GDM1 (cell line): Measurements from ENCODE around the gene BBS12.
"Not testable (repeated sequence)": the region's sequence is repeated elsewhere in the genome, so short reads cannot be mapped to it uniquely, and the experiment has no call there.

ENCODE experiments used
- DNase-seq: peaks from one replicate; lab custom pipeline; 2025; lab: John Stamatoyannopoulos, UW

BBS12 gene

DNA sequence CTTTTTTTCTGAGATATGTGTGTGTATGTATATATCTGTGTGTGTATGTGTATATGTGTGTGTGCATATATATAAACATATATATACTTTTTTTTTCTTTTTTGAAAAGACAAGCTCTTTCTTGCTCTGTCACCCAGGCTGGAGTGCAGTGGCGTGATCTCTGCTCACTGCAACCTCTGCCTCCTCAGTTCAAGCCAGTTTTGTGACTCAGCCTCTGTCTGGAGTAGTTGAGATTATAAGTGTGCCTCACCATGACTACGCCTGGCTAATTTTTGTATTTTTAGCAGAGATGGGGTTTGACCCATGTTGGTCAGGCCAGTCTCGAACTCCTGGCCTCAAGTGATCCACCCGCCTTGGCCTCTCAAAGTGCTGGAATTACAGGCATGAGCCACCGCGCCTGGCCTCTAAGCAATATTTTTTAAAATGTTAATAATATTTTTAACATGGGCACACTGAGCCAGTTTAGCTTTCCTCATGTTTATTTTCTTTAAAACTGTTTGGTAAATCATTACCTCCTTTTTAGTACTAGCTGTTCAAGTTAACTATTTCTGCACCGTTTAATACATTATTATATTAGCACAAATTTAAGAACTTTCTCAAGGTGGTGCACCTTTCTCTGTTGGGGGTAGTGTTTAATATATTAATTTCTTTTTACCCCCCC lies 33.3 kb downstream of the BBS12 start:
- DNase-seq, result no peak

DNA sequence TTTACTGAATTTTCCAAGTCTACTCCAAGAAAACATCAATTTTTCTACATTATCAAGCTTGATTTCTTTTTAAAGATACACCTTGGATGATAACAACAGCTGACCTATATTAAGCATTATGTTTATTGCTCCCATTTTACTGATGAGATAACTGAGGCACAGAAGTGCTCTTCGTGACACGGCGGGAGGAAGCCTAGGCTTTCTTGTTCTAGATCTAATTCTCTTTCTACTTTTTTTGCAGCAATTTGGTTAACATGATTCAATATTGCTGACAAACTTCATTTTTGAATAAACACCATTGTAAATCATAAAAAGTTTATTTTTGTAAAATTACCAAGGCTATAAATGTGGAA lies 33.8 kb downstream of the BBS12 start:
- DNase-seq, result no peak

DNA sequence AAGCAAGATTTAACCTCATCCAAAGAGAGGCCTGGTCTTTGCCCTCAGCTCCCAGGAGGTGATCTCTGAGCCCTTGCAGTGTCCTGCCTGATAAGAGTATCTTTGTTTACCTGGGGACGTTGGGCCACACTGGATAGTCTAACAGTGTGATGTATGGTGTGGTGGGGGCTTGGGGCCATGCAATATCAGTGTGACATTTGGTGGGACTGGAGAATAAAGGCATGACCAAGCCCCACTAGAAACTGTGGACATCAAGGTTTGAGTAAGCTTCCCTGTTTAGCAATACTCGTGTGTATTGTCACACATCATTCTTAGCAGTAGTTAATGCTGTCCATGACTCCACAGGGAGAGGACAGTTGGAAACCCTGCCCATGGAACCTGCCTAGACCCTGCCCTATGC lies 34.4 kb downstream of the BBS12 start:
- no peak for DNase-seq

DNA sequence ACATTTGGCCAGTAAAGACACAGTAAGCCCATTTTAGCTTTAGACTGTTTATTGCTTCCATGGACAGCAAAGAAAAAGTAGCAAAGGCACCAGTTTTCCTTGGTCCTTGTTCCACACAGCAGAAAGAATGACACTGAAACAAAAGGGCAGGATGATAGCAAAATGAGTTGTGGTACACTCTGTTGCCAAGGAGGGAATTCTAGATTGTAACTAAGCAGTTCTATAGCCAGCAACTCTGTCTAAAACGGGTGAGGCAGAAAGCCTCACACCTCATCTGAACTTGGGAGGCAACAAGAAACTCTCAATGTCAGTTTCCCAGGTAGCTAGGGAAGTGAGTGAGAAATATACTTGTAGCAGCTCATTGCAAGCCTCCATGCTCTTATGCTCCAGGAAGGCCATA lies 39.2 kb downstream of the BBS12 start:
- DNase-seq, result no peak

DNA sequence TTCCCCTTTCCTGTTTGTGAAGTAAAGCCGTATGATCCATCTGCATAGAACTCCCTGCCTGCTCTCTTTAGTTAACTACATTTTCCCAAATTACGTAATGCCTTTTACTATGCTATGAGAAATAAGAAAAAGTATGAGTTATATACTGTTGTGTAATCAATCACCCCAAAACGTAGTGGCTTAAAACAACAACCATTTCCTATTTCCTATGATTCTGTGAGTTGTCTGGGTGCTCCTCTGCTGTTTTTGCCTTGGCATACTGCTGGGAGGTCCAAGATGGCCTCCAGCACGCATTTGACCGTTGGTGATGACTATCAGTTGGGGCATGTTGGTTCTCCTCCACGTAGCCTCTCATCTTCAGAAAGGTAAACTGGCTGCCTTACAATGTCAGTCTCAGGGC lies 39.8 kb downstream of the BBS12 start:
- DNase-seq, result no peak

DNA sequence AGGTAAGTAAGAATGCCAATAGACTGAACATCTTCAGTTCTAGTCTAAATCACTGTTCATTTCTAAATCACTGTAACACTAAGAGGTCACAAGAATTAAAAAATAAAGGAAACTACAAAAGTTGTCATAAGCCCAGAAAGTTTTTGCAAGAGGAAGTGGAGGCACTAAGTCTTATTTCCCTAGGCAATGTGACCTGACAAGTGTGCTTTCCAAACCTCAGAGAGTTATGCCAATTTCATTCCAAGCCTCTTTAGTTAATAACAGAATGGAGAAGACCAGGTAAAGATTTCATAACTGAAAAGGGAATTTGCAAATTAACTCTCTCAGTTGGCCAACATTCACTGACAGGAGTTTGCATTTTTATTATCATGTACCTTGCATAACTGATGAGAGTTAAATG lies 40.5 kb downstream of the BBS12 start:
- DNase-seq, result no peak

DNA sequence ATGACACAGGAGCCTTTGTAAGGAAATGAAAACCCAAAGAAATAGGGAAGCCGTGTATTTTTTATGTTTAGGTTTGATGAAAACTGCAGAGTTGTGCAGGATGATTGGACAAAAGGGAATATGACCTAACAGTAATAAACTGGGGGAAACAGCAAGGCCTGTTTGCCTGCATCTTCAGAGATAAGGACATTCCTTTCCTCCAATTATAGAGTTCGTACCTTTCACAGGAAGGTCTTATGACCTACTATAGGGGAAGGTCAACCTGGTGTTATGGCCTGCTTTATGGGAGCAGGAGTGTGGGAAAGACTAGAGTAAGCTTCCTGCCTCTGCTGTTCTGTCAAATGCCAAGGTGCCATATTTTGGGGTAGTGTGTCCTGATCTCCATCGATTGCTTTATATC lies 42.5 kb downstream of the BBS12 start:
- no peak for DNase-seq

DNA sequence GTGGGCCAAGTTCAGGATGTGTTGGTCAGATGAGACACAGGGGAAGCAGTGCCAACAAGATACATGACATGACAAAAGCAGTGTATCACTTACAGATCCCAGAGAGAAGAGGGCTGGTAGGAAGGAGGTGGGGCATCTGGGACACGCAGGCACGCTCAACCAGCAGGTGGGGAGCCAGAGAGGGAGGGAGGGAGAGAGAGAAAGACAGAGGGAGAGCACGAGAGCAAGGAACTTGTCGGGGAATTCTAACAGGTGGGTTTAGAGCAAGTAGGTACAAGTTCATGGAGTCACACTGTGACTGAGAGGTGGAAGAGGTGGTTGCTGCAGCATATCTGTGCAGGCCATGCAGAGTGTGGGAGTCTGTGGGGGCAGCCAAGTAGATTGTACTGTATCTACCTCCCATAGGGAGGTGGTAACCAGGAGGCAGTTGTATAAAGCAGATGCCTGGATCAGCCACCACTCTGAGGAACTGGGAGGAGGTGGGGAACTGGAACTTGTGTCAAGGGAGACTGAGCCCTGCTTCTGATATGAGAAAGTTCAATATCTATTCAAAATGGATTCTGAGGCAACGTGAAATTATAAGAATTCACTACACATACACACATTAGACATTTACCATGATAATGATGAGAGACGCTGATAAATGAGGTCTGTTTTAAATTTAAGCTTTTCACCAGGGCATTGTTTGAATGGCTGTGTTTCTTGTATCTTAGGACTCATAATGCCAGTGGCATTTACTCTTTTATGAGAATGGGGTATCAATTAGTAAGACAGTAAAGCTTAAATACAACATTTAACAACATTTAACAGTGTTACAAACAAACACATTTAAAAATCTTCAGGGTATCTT lies 43.7 kb downstream of the BBS12 start:
- DNase-seq, result no peak

DNA sequence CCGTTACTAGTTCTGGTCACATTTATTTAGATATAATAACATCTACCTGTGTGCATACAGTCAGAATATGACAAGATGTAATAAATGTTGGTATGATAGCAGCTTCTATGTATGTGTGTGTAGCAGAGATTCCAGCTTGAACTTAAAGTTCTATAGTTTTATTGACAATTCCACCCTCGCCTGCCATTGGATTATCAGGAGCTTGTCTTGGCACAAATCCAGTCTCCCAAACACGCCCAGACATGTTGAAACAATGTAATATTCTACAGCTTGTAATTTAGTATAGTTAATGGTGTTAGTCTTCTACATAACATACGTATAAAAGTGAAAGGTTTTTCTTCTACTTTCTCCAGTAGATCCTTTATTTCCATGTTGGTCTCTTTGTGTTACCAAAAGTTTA lies 44.4 kb downstream of the BBS12 start:
- DNase-seq, result no peak

DNA sequence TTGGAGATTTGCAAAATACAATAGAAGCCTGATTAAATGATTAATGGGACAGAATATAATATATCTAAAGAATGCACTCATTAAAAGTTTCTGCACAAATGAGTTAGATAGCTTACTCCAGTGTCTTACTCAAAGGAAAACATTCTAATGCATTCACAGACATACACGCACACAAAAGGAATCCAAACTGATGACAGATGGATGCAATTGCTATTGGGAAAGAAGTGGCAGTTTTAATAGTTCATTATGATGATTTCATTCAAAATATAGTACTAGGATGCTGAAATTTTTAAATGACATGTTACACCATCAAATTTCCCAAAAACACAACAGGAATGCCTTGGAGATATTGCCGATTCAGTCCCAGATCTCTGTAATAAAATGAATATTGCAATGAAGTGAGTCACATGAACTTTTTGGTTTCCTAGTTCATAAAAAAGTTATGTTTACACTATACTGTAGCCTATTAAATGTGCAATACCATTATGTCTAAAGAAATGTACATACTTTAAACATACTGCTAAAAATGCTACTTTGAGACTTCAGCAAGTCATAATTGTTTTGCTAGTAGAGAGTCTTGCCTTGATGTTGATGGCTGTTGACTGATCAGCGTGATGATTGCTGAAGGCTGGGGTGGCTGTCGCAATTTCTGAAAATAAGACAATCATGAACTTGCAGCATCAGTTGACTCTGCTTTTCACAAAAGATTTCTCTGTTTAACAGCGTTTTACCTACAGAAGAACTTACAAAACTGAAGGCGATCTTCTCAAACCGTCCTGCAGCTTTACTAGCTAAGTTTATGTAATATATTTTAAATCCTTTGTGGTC lies 45.6 kb downstream of the BBS12 start:
- no peak for DNase-seq

DNA sequence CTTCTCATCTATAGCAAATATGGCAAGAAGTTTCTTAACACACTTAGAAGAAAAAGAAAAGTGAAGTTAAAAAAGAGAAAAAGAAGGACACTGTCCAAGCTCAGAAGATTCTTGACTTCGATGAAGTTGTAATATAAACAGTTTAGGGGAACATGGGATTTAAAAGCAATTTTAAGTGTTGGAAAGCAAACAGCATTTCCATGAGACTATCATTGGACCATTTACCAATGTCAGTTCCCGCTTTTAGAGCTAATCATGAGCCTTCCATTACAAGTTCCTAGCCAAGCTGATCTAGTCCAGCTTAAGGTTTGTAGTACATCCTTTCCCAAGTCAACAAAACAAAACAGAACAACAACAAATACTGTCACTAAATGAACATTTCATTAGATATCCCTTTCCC lies 49.0 kb downstream of the BBS12 start:
- DNase-seq, result no peak

DNA sequence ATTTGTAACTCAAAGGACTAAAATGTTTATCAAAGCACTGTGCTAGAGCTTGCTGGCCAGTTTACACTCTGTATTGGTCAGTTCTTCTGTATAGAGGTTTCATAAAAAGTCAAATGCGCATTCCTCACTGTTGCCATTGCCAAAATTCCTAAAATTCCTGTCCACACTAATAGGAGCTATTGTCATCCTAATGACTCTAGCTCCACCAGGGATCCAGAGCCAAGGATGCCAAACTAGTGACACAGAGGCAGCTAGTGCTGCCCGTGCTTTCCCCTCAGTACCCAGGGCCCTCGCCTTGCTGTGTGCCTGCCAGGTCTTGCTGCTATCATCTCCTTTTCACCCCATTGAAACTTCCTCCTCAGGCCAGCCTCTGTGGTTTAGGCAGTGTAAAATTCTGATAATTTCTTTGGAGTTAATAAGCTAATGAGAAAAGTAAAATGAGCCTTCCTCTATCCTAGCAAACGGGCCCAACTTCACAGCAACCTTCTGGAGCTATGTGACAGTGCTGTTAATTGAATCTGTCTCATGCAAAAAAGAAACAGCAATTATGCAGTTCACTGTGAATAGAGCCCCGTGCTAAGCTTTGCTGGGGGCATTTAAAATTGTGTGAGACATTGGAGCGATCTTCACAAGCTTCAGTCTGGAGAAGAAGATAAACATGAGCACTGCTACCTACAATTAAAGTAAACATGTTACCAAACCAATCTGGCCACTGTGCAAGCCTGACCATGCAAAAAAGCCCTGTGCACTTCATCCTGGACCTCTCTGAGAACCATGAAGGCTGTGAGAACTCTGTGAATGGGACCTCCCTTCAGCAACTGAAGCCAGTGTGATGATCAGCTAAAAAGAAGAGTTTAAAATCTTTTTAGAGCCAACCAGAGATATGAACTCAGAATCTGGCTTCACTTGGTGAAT lies 51.1 kb downstream of the BBS12 start:
- DNase-seq, result no peak

DNA sequence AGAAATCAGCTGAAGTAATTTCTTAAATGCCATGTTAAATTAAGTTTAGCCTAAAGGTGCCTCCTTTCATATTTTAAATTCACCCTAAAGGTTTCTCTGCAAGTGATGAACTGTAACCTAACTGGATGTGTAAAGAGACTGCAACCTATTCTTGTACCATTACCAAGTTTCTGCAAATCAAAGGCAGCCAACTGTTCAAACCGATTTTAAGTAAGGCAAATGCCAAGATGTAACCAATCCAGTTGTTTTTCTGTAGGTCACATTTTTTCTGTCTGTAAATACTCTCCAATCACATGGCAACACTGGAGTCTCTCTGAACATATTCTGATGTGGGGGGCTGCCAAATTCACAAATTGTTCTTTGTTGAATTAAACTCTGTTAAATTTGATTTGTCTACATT lies 51.8 kb downstream of the BBS12 start:
- no peak for DNase-seq

DNA sequence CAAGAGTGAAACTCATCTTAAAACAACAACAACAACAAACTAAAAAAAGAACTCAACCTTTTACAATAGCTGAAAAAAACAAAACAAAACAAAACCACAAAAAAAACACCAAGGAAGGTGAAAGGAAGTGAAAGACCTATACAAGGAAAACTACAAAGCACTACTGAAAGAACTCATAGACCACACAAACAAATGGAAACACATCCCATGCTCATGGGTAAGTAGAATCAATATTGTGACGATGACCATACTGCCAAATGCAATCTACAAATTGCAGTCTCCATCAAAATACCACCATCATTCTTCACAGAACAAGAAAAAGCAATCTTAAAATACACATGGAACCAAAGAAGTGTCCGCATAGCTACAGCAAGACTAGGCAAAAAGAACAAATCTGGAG lies 52.6 kb downstream of the BBS12 start:
- no peak for DNase-seq

DNA sequence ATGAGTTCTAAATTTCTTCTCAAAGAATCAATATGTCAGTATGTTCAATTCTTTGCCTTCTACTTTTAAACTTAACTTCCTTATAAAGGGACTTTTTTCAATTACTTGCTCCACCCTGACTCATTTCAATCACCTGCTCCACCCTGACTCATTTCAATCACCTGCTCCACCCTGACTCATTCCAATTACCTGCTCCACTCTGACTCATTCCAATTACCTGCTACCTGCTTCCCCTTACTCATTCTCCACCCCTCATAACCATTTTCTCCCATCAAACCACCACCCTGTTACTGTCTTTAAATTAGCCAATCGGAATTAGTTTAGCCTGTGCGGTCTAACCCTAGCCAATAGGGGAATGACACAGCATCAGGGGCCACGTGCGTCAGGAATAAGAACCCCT lies 53.8 kb downstream of the BBS12 start:
- not testable (repeated sequence) for DNase-seq

DNA sequence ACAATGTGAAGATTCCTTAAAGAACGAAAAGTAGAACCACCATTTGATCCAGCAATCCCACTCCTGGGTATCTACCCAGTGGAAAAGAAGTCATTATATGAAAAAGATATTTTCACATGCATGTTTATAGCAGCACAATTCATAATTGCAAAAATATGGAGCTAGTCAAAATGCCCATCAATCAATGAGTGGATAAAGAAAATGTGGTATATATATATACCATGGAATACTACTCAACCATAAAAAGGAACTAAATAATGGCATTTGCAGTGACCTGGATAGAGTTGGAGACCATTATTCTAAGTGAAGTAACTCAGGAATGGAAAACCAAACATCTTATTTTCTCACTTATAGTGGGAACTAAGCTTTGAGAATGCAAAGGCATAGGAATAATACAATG lies 54.4 kb downstream of the BBS12 start:
- DNase-seq, result not testable (repeated sequence)

DNA sequence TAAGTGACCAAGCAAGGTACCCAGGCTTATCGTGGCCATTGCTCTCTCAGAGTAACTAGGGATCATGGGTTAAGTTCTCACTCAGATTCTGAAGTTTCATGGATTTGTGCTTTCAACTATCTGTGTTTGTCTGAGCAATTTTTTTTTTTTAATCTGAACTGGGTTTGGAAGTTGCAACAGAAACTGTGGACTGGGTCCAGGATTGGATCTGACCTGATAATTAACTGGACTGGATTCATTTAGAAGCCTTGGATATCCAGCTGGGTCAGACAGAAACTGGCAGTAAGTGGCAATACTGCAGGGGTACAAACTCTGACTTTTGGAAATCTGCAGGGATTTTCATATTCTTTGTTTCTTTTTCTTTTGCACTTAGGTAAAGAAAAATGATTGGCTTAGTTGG lies 55.4 kb downstream of the BBS12 start:
- no peak for DNase-seq

DNA sequence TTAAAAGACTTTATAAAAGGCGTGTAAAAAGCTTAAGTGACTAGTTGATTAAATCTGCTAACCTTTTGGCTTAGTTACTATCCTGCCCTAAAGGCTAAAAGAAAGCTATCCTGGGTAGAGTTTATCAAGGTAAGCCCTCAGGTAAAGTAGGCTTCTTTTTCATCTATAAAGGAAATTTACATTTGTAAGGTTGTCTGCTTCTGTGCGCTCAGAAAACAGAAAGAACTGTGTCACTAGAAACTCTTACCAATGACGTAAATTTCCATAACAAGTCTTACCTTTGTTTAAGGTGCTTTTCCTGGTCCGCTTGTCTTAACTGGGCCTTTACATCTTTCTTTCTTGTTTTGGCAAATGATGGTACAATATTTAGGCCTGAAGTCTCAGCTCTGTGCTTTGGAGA lies 56.4 kb downstream of the BBS12 start:
- DNase-seq, result no peak

DNA sequence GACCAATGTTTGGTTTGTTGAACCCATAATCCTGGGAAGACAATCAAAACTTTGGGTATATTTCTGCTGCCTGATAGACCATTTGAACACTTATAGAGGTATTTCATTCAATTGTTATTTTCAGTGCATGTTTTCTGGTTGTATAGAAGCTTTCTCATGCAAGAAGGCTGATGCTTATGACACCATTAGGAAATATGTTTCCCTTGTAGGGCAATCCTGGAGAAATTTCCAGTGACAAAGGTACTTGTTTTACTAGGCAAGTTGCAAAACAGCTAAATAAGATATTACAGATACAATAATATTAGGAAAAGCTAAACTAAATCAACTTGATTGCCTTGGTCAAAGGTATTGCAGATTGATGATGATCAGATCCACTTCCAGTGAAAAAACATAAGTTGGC lies 61.3 kb downstream of the BBS12 start:
- no peak for DNase-seq
